GM18519 (cell line): ENCODE measurements around the gene SMIM12.

ENCODE experiments used
- ATAC-seq: cut with Tn5 transposase; IDR thresholded peaks from one replicate; pipeline ENCODE4 v1.9.1; 2021; ENCODE audit warnings: mild to moderate bottlenecking, moderate library complexity; ENCODE audit not compliant: unreplicated experiment, low FRiP score

The SMIM12 gene

GRCh38 chr1:34874296-34874952 lies 14.9 kb upstream of the SMIM12 start:
- no peak for ATAC-seq

- no peak for ATAC-seq
Measured at GRCh38 chr1:34872133-34872503, 12.6 kb upstream of the SMIM12 start.

GRCh38 chr1:34871443-34872132 lies 12.0 kb upstream of the SMIM12 start:
- no peak for ATAC-seq

- ATAC-seq = no peak
Measured at GRCh38 chr1:34870395-34870794, 10.8 kb upstream of the SMIM12 start.

GRCh38 chr1:34869760-34870159 lies 10.2 kb upstream of the SMIM12 start:
- ATAC-seq = no peak

- no peak for ATAC-seq
Measured at GRCh38 chr1:34868230-34869049, 8.9 kb upstream of the SMIM12 start.

GRCh38 chr1:34867415-34867814 lies 7.9 kb upstream of the SMIM12 start:
- no peak for ATAC-seq

GRCh38 chr1:34866762-34867109 lies 7.2 kb upstream of the SMIM12 start:
- ATAC-seq = no peak

DNA sequence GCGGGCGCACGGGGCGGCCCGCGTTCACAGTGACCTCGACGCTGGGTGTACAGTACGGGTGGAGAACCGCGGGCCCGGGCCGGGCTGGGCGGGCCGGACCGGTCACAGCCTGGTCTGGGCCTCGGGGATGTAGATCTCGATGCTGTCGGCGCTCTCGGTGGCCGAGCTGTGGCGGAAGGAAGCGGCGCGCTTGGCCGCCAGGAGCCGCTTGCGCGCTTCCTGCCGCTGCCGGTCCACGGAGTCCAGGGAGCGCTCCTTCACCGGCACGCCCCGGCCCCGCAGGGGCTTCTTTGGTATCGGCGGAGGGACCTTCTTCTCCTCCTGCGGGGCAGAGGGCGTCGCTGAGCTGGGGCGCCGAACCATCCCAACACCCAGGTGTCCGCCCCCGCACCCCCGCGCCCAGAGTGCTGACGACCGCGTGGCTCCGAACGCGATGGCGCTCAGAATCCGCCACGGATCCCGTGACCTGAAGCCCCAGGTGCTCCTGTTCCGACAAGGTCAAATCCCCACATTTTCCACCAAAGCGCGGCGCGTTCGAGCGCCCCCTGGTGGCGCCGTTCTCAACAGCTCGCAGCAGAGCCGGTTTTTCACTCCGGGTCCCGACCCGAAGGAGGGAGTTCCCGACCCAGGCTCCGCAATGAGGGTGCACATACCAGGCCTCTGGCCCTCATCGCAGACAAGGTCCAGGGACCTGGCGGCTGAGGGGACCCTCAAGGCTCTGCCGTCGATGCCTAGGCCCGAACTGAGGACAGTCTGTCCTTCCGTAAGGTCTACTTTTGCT lies 6.6 kb upstream of the SMIM12 start:
- peak; percentile 46 for ATAC-seq

DNA sequence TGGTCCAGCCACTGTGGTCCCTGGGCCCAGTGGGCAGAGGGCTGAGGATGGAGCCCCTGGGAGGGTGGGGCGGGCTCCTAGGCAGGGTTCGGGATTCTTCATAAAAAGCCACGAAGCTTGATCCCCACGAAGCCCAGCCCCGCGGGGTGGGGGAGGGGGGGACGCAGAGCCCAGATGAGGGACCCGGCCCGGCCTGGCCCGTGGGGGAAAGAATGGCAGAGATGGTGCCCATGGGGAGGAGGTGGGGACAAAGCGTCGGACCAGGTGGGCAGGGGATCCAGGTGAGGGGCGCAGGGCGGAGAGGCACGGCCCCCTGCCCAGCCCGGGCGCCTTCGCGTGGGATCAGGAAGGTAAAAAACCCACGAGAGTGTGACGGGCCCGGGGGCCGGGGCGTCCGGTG lies 6.0 kb upstream of the SMIM12 start:
- ATAC-seq = no peak

- no peak for ATAC-seq
Measured at GRCh38 chr1:34864759-34865158, 5.2 kb upstream of the SMIM12 start.

- no peak for ATAC-seq
Measured at GRCh38 chr1:34863501-34863900, 4.0 kb upstream of the SMIM12 start.

- no peak for ATAC-seq
Measured at GRCh38 chr1:34858901-34859445, 576 bp downstream of the SMIM12 start.

- ATAC-seq = no peak
Measured at GRCh38 chr1:34856697-34857096, 2.9 kb downstream of the SMIM12 start.

- ATAC-seq = peak; percentile 85
Measured at GRCh38 chr1:34852677-34853217, 6.8 kb downstream of the SMIM12 start.

GRCh38 chr1:34851431-34852105 lies 8.0 kb downstream of the SMIM12 start:
- ATAC-seq = no peak

- ATAC-seq = no peak
Measured at GRCh38 chr1:34850382-34850781, 9.2 kb downstream of the SMIM12 start.

- ATAC-seq = no peak
Measured at GRCh38 chr1:34847094-34847493, 12.5 kb downstream of the SMIM12 start.

DNA sequence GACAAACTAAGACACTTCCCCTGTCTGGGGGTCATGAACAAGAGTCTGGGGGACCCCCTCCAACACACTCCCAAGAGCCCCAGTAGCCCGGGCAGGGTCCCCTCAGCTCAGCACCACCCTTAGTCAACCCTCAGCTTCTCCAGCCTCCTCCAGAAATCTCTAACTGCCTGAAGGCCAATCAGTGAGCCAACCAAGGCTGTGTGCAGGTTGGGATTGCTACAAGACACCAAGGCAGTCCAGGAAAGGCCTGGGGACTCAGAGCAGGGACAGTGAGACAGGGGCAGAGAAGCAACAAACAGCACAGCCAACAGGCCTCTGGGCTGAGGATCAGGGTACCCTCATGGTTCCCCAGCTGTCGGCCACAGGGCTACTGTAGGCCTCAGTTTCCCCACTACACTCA lies 13.3 kb downstream of the SMIM12 start:
- no peak for ATAC-seq
